SK-N-SH treated with all-trans-retinoic acid at 6 μM for 48 hours (cell line): Measurements from ENCODE around the gene APOL2.
"Not testable (repeated sequence)": the region's sequence is repeated elsewhere in the genome, so short reads cannot be mapped to it uniquely, and the experiment has no call there.

ENCODE experiments used
- ATAC-seq: fragments of 200-7000 bp; cut with Tn5 transposase; 3 replicates; pipeline ENCODE4 v1.9.1; 2020; ENCODE audit warnings: mild to moderate bottlenecking, moderate library complexity
- ARNTL ChIP-seq: fragments of 450-650 bp; formaldehyde crosslinking; IDR thresholded peaks from 2 replicates; pipeline ENCODE4 v1.5.0; 2020; ENCODE audit warnings: low read depth, mild to moderate bottlenecking, moderate library complexity, borderline replicate concordance
- BACH2 ChIP-seq: fragments of 250-450 bp; sonication (Bioruptor Pico); IDR thresholded peaks from 2 replicates; pipeline ENCODE4 v1.9.0; 2021; ENCODE audit warnings: mild to moderate bottlenecking, borderline replicate concordance
- CREB5 ChIP-seq: fragments of 250-450 bp; sonication (Bioruptor Pico); IDR thresholded peaks from 2 replicates; pipeline ENCODE4 v1.5.1; 2020; ENCODE audit warnings: low read depth, mild to moderate bottlenecking, moderate library complexity
- CSDC2 ChIP-seq: fragments of 250-450 bp; sonication (Bioruptor Pico); IDR thresholded peaks from 2 replicates; pipeline ENCODE4 v1.5.0; 2020; ENCODE audit warnings: mild to moderate bottlenecking, moderate library complexity
- CSRNP3 ChIP-seq: fragments of 250-450 bp; sonication (Bioruptor Pico); IDR thresholded peaks from 2 replicates; pipeline ENCODE4 v1.5.1; 2021; ENCODE audit warnings: mild to moderate bottlenecking, moderate library complexity
- ESRRG ChIP-seq: fragments of 250-450 bp; sonication (Bioruptor Pico); IDR thresholded peaks from 2 replicates; pipeline ENCODE4 v1.6.1; 2021; ENCODE audit warnings: mild to moderate bottlenecking
- GLIS3 ChIP-seq: fragments of 250-450 bp; sonication (Bioruptor Pico); IDR thresholded peaks from 2 replicates; pipeline ENCODE4 v1.5.0; 2020; ENCODE audit warnings: mild to moderate bottlenecking, moderate library complexity
- ISL1 ChIP-seq: fragments of 250-450 bp; sonication (Bioruptor Pico); IDR thresholded peaks from 2 replicates; pipeline ENCODE4 v2.1.2; 2022; ENCODE audit warnings: mild to moderate bottlenecking, moderate library complexity
- OSR1 ChIP-seq: fragments of 250-450 bp; sonication (Bioruptor Pico); IDR thresholded peaks from 2 replicates; pipeline ENCODE4 v1.8.0; 2022; ENCODE audit warnings: moderate library complexity, mild to moderate bottlenecking, inconsistent platforms
- PATZ1 ChIP-seq: fragments of 250-450 bp; sonication (Bioruptor Pico); IDR thresholded peaks from 2 replicates; pipeline ENCODE4 v1.8.0; 2020; ENCODE audit warnings: mild to moderate bottlenecking, moderate library complexity, borderline replicate concordance
- PPARA ChIP-seq: fragments of 250-450 bp; sonication (Bioruptor Pico); IDR thresholded peaks from 2 replicates; pipeline ENCODE4 v1.5.0; 2020; ENCODE audit warnings: mild to moderate bottlenecking, borderline replicate concordance
- RARB ChIP-seq: fragments of 250-450 bp; sonication (Bioruptor Pico); IDR thresholded peaks from 2 replicates; pipeline ENCODE4 v1.8.0; 2021; ENCODE audit warnings: mild to moderate bottlenecking, moderate library complexity
- SNAI2 ChIP-seq: fragments of 250-450 bp; sonication (Bioruptor Pico); IDR thresholded peaks from 2 replicates; pipeline ENCODE4 v1.5.0; 2020; ENCODE audit warnings: mild to moderate bottlenecking, moderate library complexity
- TOX ChIP-seq: fragments of 250-450 bp; sonication (Bioruptor Pico); IDR thresholded peaks from 2 replicates; pipeline ENCODE4 v1.8.0; 2021; ENCODE audit warnings: mild to moderate bottlenecking, moderate library complexity, borderline replicate concordance
- TSHZ2 ChIP-seq: fragments of 250-450 bp; sonication (Bioruptor Pico); IDR thresholded peaks from 2 replicates; pipeline ENCODE4 v1.5.0; 2020; ENCODE audit warnings: mild to moderate bottlenecking, moderate library complexity
- ZC3H10 ChIP-seq: fragments of 250-450 bp; sonication (Bioruptor Pico); IDR thresholded peaks from 2 replicates; pipeline ENCODE4 v1.5.1; 2021; ENCODE audit warnings: mild to moderate bottlenecking, moderate library complexity
- ZFP30 ChIP-seq: fragments of 450-650 bp; formaldehyde crosslinking; IDR thresholded peaks from 2 replicates; pipeline ENCODE4 v1.5.0; 2022; ENCODE audit warnings: mild to moderate bottlenecking, moderate library complexity
- ZNF565 ChIP-seq: fragments of 450-650 bp; formaldehyde crosslinking; conservative IDR thresholded peaks from 2 replicates; pipeline ENCODE4 v1.5.0; 2020; ENCODE audit warnings: low read depth, mild to moderate bottlenecking, moderate library complexity
- ZNF70 ChIP-seq: fragments of 450-650 bp; formaldehyde crosslinking; IDR thresholded peaks from 2 replicates; pipeline ENCODE4 v1.5.0; 2020; ENCODE audit warnings: mild to moderate bottlenecking, moderate library complexity

The APOL2 gene

GRCh38 chr22:36267058-36267457, 27.7 kb upstream of the APOL2 start:
- no peak for ATAC-seq
- TF ChIP-seq RARB (CRISPR knock-in tag) = no peak
- no peak for TF ChIP-seq SNAI2 (CRISPR knock-in tag)
- no peak for TF ChIP-seq OSR1
- no peak for TF ChIP-seq ZFP30 (CRISPR knock-in tag)
- TF ChIP-seq ISL1 (CRISPR knock-in tag) = no peak
- TF ChIP-seq TOX (CRISPR knock-in tag) = no peak
- TF ChIP-seq GLIS3 (CRISPR knock-in tag) = no peak
- TF ChIP-seq ZNF70 (CRISPR knock-in tag) = no peak
- no peak for TF ChIP-seq ZC3H10
- TF ChIP-seq CSDC2 (CRISPR knock-in tag) = no peak
- no peak for TF ChIP-seq PATZ1 (CRISPR knock-in tag)
- no peak for TF ChIP-seq CSRNP3 (CRISPR knock-in tag)
- TF ChIP-seq CREB5 (CRISPR knock-in tag) = no peak
- no peak for TF ChIP-seq ARNTL (CRISPR knock-in tag)
- no peak for TF ChIP-seq TSHZ2

- ATAC-seq = not testable (repeated sequence)
Measured at GRCh38 chr22:36263886-36264664, 24.7 kb upstream of the APOL2 start.

GRCh38 chr22:36263216-36263673, 23.9 kb upstream of the APOL2 start:
- not testable (repeated sequence) for ATAC-seq

GRCh38 chr22:36262307-36262706, 23.0 kb upstream of the APOL2 start:
- not testable (repeated sequence) for ATAC-seq

GRCh38 chr22:36261675-36262074, 22.3 kb upstream of the APOL2 start:
- not testable (repeated sequence) for ATAC-seq

- ATAC-seq = no peak
- TF ChIP-seq PATZ1 (CRISPR knock-in tag) = no peak
- TF ChIP-seq TOX (CRISPR knock-in tag) = no peak
- TF ChIP-seq ZNF70 (CRISPR knock-in tag) = no peak
- TF ChIP-seq CREB5 (CRISPR knock-in tag) = no peak
- TF ChIP-seq PPARA (CRISPR knock-in tag) = no peak
- TF ChIP-seq CSDC2 (CRISPR knock-in tag) = no peak
- no peak for TF ChIP-seq BACH2
- no peak for TF ChIP-seq ZFP30 (CRISPR knock-in tag)
- TF ChIP-seq GLIS3 (CRISPR knock-in tag) = no peak
- no peak for TF ChIP-seq ESRRG
- TF ChIP-seq OSR1 = no peak
- TF ChIP-seq RARB (CRISPR knock-in tag) = no peak
- no peak for TF ChIP-seq ZNF565
- no peak for TF ChIP-seq SNAI2 (CRISPR knock-in tag)
Measured at GRCh38 chr22:36259615-36260300, 20.4 kb upstream of the APOL2 start.
